Activated naive CD4-positive, alpha-beta T cell treated with anti-CD3 and anti-CD28 coated beads, Interleukin-2, amount 50 U/mL, for 72 hours (primary cell): Measurements from ENCODE around the gene MC2R. TPM values are rescaled to one million over a fixed set of nuclear protein-coding genes. Genes with fewer than 3 reads are reported as not detected.

Experiments used
- ATAC-seq, 2 donors: fragments of 150-1000 bp; cut with Tn5 transposase; 2 replicates each; pipeline ENCODE4 v1.10.0; 2021; ENCODE audit warnings: mild to moderate bottlenecking in 2 of 2, moderate library complexity in 2 of 2
- DNase-seq, 2 donors: peaks; one replicate each; pipeline ENCODE4 v3.0.0; 2021 to 2022; ENCODE audit warnings: low spot score in 2 of 2
- H3K27ac Mint-ChIP-seq, 2 donors: one replicate each; pipeline ENCODE4 v1.8.0; 2022; ENCODE audit warnings: mild to moderate bottlenecking in 2 of 2, mixed read lengths in 2 of 2
- H3K36me3 Mint-ChIP-seq, 2 donors: one replicate each; pipeline ENCODE4 v1.8.0; 2022; ENCODE audit warnings: mixed read lengths in 2 of 2
- H3K9me3 Mint-ChIP-seq, 2 donors: one replicate each; pipeline ENCODE4 v1.8.0; 2022; ENCODE audit warnings: mixed read lengths in 2 of 2
- total RNA-seq, 2 donors: library from RNA; stranded (reverse); gene quantifications; one replicate each; pipeline ENCODE4 v1.2.3, GENCODE V29; 2022

Gene MC2R
- total RNA-seq, 2 donors from 2014 or later, result not detected

DNA sequence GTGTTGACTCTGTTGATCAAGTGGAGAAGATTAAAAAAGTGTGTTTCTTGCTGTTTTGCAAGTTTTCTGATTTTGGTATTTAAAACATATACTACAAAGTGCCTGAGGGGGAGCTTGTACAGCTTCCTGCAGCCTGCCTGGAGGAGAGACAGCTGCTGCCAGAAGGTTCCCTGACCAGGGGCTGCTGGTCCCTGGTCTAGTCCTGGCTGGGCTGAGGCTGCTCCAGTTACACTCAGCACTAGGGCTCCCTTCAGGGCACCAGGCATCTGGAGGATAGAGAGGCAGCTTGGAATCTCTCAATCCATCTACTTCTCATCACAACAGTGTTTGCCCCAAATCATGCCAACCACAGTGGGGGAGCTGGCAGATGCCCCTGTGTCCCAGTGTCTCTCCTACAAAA, 4.8 kb downstream of the MC2R start:
- ATAC-seq (no peak), DNase-seq (no peak)
- H3K9me3 Mint-ChIP-seq, result no peaks in the 10 kb centered on the region
- H3K36me3 Mint-ChIP-seq, result no peaks in the 10 kb centered on the region
- H3K27ac Mint-ChIP-seq, result no peak overlapping the region

DNA sequence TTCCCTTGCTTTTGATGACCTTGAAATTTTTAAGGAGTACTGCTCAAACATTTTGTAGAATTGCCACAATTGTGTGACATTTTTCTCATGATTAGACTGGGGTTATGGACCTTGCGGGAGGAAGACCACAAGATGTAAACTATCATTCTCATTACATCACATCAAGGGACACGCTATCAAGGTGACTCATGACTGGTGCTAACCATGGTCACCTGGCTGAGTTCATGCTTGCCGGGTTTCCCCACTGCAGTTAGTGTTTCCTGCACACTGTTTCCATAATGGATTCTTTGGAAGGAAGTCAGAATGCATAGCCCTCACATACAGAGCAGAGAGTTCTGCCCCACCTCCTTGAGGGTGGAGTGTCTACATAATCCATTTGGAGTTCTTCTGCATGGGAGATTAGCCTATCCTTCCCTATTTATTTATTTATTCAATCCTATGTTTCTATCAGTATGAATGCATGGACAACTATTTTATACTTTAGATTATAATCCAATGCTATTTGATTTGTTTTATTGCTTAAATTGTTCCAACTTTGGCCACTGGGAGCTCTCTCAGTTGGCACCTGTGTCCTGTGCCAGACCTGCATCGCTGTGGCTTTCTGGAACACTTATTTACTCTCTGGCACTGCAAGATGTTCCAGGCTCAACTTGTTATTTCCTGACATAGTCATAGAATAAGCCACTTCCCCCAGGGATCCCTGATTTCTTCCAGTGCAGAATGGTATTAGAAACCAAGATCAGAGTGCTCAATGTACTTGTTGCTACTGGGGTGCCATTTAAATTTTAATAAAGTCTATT, 6.0 kb downstream of the MC2R start:
- DNase-seq, result no peak
- no peaks in the 10 kb centered on the region for H3K9me3 Mint-ChIP-seq
- no peaks in the 10 kb centered on the region for H3K36me3 Mint-ChIP-seq
- ATAC-seq, result no peak
- no peak overlapping the region for H3K27ac Mint-ChIP-seq

DNA sequence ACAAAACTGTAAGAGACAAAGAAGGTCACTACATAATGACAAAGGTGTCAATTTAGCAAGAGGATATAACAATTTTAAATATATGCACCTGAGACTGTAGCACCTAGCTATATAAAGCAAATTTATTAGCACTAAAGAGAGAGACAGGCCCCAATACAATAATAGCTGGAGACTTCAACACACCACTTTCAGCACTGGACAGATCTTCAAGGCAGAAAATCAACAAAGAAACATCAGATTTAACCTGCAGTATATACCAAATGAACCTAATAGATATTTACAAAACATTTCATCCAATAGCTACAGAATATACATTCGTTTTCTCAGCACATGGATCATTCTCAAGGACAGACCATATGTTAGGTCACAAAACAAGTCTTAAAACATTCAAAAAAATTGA, 14.7 kb downstream of the MC2R start:
- peaks cover 10 to 11% of the 10 kb centered on the region in 2 donors for H3K9me3 Mint-ChIP-seq
- no peaks in the 10 kb centered on the region for H3K36me3 Mint-ChIP-seq
- DNase-seq (no peak), ATAC-seq (no peak)
- H3K27ac Mint-ChIP-seq, result no peak overlapping the region

DNA sequence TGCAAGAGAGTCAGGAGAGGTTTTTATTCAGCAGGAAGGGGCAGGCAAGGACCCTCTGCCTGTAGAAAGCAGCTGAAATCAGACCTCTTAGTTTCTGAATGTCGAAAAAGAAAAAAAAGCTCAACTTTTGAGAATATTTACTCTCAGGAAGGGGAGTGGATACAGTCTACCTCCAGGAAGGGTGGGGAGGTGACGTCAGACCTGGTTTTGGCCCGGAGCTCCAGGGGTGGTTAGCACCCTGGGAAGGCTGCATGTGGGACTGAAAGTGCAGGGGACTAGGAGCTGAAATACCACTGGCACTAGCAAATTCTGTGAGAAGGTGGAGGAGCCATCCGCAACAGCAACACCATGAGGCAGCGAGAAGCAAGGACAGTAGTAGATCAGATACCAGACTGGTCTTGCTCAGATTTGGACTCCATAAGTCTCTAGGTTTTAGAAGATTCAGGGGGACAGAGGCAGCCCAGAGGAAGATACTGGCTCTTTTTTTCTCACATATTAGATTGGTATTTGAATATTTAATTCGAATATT, 19.8 kb downstream of the MC2R start:
- ATAC-seq (no peak), DNase-seq (no peak)
- peaks cover 10% of the 10 kb centered on the region in 2 donors for H3K9me3 Mint-ChIP-seq
- no peaks in the 10 kb centered on the region for H3K36me3 Mint-ChIP-seq
- H3K27ac Mint-ChIP-seq, result no peak overlapping the region

DNA sequence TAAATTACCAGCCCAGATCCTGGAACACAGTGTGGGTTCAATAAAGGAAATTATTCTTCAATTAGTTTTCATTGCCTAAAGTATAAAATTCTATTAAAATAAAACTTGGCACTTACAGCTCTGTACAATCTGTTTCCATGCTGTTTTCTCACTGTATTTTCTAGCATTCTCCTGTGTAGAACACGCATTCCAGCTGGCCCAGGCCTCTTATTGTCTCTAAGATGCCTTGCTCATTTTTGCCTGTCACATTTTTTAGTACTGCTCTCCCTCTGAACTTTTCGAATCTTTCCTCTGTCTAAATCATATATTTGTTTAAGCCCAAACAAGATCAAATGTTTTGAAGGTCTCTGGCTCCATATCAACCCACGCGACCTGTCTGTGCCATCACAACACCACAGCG, 20.8 kb downstream of the MC2R start:
- H3K36me3 Mint-ChIP-seq, result no peaks in the 10 kb centered on the region
- DNase-seq (no peak), ATAC-seq (no peak)
- H3K9me3 Mint-ChIP-seq, result no peaks in the 10 kb centered on the region
- no peak overlapping the region for H3K27ac Mint-ChIP-seq

DNA sequence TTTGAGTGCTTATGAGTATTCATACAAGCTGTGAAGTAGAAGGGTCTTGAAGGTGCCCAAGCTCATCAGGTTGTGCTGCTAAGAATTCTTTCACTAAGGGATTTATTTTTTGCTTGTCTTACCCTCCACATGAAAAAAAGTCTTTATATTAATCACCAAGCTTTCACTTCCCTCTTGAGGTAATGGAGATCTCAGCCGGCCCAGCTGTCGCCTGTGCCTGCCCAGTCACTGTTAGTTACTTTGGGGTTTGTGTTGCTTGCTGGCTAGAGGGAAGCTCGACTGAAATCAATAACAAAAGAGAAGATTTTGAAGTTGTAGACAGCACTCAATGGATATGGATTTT, 21.9 kb downstream of the MC2R start:
- Mint-ChIP-seq H3K9me3 (no peaks in the 10 kb centered on the region), H3K27ac (no peak overlapping the region), H3K36me3 (no peaks in the 10 kb centered on the region)
- ATAC-seq (peak in 1 of 2 donors; percentile 41), DNase-seq (no peak)

DNA sequence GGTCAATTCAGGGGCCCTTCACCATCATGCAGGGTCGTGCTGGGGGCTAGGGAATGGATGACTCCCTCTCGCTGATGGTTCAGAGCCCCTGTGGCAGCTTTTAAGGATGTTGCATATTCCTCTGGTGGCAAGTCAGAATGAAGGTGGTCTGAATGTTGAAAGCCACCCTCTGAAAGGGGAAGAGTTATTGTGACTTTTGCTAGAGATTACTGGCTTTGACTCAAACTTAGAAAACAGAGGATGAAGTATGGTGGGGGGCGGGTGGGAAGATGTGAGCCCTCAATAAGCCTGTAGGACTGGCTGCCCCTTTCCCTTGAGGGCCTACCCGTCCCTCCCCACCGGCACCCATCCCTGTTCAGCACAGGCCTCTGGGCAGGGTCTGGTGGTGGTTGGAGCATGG, 23.2 kb downstream of the MC2R start:
- ATAC-seq (no peak), DNase-seq (no peak)
- no peaks in the 10 kb centered on the region for H3K9me3 Mint-ChIP-seq
- H3K36me3 Mint-ChIP-seq, result no peaks in the 10 kb centered on the region
- no peak overlapping the region for H3K27ac Mint-ChIP-seq

DNA sequence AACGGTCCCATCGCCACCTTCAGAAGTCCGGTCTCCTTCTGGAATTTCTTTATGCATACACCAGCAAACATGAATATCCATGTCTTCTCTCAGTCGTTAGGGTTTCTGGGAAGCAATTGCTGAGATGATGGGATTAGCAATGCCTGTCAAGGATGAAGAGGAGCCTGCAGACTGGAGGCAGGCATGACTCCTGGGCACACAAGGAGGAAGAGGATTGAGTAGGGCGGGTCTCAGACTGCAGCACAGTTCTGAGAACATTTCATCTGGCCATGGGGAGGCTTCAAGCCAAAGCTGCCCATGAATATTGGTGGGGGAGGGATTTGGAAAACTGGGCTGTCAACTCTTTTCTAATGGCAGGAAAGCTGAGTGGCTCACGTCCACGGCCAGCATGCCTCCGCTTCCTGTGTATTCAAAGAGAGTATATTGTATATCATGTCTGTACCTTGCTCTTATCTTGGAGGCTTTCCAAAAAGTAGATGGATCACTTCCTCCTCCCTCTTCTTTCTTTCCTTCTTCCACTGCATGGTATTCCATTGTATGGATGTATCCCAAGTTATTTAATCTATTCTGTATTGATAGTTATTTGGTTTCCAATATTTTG, 24.5 kb downstream of the MC2R start:
- Mint-ChIP-seq H3K27ac (no peak overlapping the region), H3K36me3 (no peaks in the 10 kb centered on the region), H3K9me3 (no peaks in the 10 kb centered on the region)
- no peak for DNase-seq
- ATAC-seq, result no peak

DNA sequence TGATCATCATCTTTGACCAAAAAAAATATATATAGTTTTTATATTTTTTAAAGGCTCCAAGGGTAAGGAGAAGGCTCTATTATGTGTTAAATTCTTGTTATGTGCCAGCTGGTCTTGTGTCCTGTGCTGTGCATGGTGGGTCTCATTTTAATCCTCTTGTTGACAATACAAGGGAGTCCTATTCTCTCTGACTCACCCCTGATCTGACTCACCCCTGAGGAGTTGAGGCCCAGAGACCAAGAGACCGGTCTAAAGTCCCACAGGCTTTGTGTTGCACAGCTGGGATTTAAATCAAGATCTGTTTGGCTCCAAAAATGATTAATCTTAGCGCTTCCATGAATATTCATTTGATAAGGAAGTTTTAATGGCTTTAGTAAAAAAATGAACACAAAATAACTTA, 25.7 kb downstream of the MC2R start:
- Mint-ChIP-seq H3K36me3 (no peaks in the 10 kb centered on the region), H3K27ac (no peak overlapping the region), H3K9me3 (no peaks in the 10 kb centered on the region)
- DNase-seq, result no peak
- no peak for ATAC-seq

DNA sequence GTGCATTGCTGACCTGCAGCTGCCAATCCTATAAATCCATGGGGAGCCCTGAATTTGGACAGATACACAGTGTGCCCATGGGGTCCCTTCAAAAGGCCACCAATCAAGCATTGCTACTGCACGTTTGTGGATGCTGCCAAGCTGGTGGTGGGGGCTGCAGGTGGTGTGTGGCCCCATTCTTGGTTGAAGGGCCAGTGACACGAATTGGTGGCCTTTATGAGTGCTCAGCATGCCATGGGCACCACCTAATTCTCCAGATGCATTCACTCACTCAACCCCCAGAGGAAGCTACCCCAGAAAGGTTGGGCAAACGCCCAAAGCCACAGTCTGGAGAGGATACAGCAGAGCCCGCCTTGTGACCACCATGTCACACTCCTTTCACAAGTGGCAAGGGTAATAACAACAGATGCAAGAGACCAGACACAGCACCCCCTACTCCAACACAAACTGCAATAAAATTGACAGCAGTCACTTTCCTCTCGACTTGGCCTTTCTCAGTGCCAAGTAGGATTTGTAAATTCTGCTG, 27.1 kb downstream of the MC2R start:
- no peak for DNase-seq
- ATAC-seq, result no peak
- Mint-ChIP-seq H3K36me3 (no peaks in the 10 kb centered on the region), H3K9me3 (no peaks in the 10 kb centered on the region), H3K27ac (no peak overlapping the region)

DNA sequence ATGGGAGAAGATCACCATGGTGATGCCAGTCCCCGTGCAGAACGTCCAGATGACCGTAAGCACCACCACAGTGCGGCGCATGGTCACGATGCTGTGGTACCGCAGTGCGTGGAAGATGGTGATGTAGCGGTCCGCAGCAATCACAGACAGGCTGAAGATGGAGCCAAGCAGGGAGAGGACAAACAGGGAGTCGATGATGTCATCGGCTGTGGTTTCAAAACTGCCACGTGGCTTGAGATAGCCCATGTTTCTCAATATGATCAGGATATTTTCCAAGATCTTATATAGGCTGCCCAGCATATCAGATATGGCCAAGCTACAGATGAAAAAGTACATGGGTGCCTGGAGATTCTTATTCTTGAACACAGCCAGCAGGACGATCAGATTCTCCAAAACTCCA, 30.3 kb downstream of the MC2R start:
- ATAC-seq (no peak), DNase-seq (no peak)
- Mint-ChIP-seq H3K9me3 (no peaks in the 10 kb centered on the region), H3K27ac (no peak overlapping the region), H3K36me3 (no peaks in the 10 kb centered on the region)

DNA sequence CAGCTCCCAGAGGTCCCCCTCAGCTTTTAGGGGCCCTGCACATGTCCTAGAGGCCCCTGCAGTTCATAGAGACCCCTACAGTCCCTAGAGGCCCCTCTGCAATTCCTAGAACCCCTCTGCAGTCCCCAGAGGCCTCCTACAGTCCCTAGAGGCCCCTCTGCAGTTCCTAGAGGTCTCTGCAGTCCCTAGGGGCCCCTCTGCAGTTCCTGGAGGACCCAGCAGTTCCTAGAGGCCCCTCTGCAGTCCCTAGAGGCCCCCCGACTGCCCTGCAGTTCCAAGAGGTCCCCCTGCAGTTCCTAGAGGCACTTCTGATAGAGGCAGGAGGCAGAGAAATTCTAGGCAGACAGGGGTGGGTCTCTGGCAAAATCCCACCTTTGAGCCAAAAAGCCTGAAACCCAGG, 35.4 kb downstream of the MC2R start:
- no peaks in the 10 kb centered on the region for H3K9me3 Mint-ChIP-seq
- no peak overlapping the region for H3K27ac Mint-ChIP-seq
- no peak for DNase-seq
- ATAC-seq, result no peak
- no peaks in the 10 kb centered on the region for H3K36me3 Mint-ChIP-seq

DNA sequence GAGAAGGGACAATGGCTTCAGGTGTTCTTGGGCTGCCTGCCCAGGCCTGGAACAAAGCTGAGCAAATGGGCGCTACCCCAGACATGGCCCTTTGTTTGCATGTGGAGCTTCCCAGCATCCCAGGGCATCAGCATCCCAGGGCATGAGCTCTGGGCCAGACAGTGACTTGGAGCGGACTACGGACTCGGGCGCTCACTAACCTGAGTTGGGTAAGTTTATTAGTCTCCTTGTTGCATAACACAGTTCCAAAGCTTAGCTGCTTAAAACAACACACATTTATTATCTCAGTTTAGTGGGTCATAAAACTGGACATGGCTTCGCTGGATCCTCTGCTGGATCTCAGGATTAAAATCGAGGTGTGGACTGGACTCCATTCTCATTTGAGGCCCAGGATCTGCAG, 35.8 kb downstream of the MC2R start:
- no peak for DNase-seq
- ATAC-seq, result no peak
- Mint-ChIP-seq H3K9me3 (no peaks in the 10 kb centered on the region), H3K36me3 (no peaks in the 10 kb centered on the region), H3K27ac (no peak overlapping the region)

DNA sequence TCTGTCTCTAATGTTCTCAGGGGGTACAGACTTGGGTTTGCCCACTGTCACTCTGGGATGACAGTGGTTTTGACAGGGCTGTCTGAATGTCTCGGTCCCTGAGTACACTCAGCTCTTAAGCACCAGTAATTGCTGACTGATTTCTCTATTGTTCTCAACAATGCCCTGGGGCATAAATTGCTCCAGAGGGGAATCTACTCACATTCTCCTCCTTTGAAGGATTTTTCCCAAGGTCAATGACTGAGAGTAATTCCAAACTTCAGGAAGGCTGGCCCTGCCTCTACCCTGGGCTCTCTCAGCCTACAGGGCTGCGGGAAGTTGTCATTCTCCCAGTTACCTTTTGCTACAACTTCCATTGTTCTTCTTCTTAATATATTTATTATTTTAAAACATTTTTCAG, 36.5 kb downstream of the MC2R start:
- ATAC-seq, result no peak
- DNase-seq, result no peak
- Mint-ChIP-seq H3K27ac (no peak overlapping the region), H3K36me3 (no peaks in the 10 kb centered on the region), H3K9me3 (no peaks in the 10 kb centered on the region)

DNA sequence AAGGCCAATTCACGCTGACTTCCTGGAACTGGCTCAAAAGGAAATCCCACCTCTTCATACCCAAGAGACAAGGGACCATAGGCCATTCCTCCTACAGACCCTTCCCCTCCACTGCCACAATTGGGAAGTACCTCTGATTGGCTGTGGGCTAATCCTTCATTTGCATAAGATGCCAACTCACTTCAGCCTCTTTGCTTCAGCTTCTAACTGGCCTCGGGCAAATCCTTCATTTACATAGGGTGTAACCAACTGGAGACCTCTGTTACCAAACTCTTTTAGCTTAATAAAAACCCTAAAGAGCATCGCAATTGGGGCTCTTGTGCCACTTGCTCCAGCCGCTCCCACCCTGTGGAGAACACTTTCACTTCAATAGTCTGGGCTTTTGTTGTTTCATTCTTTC, 38.2 kb downstream of the MC2R start:
- H3K27ac Mint-ChIP-seq, result no peak overlapping the region
- H3K9me3 Mint-ChIP-seq, result no peaks in the 10 kb centered on the region
- ATAC-seq (no peak), DNase-seq (no peak)
- no peaks in the 10 kb centered on the region for H3K36me3 Mint-ChIP-seq

DNA sequence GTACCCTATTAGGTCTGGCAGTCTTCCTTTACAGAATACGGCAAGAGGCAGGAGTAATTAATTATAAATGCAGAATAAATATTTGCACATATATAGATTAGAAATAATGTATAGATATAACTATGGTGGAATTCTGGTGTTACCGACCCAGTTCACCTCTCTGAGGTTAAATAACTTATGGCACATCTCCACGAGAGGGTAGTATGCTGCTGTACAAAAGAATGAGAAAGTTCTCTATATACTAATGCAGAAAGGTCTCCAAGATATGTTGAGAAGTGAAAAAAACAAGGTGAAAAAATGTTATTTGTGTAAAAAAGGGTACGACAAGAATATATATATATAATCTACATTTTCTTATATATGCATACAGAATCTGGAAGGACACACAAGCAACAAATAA, 40.8 kb downstream of the MC2R start:
- no peak for DNase-seq
- no peak overlapping the region for H3K27ac Mint-ChIP-seq
- H3K9me3 Mint-ChIP-seq, result no peaks in the 10 kb centered on the region
- H3K36me3 Mint-ChIP-seq, result no peaks in the 10 kb centered on the region
- no peak for ATAC-seq

DNA sequence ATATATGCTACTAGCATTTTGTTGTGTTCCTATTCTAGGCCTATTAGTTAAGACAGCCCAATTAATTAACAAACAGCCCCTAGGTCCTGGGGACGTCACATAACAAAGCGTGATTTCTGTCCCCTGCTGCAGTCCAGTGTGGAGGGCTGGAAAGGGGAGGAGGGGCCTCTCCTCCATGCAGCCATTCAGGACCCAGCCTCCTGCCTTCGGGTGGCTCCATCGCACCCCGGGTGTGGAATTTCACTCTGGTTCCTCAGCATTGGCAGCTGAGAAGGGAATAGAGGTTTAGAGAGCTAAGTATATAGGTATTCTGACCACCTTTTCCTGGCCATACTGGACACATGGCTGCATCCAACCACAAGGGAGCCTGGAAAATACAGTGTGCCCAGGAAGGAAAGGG, 42.4 kb downstream of the MC2R start:
- no peak for DNase-seq
- ATAC-seq, result no peak
- no peak overlapping the region for H3K27ac Mint-ChIP-seq
- no peaks in the 10 kb centered on the region for H3K9me3 Mint-ChIP-seq
- no peaks in the 10 kb centered on the region for H3K36me3 Mint-ChIP-seq

DNA sequence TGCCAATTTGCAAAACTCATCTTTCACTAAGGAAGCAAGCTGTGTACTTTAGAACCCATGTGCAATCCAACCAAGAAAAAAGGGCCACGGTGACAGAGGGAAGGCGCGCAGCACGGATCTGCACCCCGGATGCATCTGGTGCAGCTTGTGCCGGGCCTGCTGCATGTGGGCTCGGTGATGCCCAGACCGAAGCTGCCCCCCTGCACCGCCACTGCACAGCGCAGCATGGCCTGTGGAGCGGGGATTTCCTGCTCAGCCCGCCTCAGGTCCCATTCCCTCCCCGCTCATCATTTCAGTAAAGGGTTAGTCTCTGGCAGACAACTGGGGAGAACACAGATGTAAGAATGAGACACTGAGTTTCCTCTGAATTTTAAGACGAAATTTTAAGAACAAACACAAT, 43.0 kb downstream of the MC2R start:
- DNase-seq (no peak), ATAC-seq (no peak)
- Mint-ChIP-seq H3K9me3 (no peaks in the 10 kb centered on the region), H3K27ac (no peak overlapping the region), H3K36me3 (no peaks in the 10 kb centered on the region)
